GM21619 (cell line): ENCODE data around the gene TAPT1.
"Not testable (repeated sequence)": the region's sequence is repeated elsewhere in the genome, so short reads cannot be mapped to it uniquely, and the experiment has no call there.

Experiments used
- ATAC-seq: cut with Tn5 transposase; IDR thresholded peaks from one replicate; pipeline ENCODE4 v1.9.1; 2021; ENCODE audit not compliant: unreplicated experiment

Gene TAPT1

GRCh38 chr4:16187455-16187854 is 38.8 kb downstream of the TAPT1 start:
- no peak for ATAC-seq

- no peak for ATAC-seq
These were observed 39.3 kb downstream of the TAPT1 start for GRCh38 chr4:16186986-16187385.

GRCh38 chr4:16183604-16184003 is 42.7 kb downstream of the TAPT1 start:
- ATAC-seq: no peak

- ATAC-seq: no peak
These were observed 49.6 kb downstream of the TAPT1 start for GRCh38 chr4:16176621-16177020.

DNA sequence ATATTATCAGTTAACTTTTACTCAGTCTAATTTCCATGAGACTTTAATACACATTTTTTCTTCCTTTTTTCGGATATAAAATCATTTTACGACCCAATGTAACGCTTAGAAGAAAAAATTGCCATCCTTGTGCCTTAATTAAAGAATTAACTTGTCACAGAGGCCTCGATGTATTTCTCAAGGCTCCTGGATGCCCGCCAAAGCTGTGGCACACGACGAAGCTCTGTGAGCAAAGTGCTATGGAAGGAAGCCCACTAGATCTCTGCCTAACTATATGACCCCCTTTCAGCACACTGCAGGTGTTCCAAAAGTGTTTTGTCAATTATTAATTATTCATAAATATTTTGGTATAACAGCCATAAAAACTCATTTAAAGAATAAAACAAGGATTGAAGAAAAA is 54.4 kb downstream of the TAPT1 start:
- no peak for ATAC-seq

DNA sequence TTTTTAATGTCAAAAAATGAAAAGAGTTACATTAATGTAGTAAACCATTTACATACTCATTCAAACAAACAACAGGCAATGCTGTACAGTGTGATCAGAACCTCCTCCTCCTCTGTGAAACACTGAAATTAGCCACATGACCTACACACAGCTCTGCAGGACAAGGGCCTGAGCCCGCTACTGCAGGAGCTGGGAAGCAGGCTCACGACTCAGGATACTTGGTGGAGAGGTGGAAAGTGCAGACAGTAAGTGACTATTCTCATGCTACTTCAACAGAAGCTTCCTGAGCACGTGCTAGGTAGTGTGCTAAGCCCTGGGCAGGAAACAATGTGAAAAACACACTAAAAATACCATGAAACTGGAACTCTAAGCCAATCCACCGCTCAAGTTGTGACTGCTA is 56.8 kb downstream of the TAPT1 start:
- no peak for ATAC-seq

- ATAC-seq: no peak
These were observed 57.4 kb downstream of the TAPT1 start for GRCh38 chr4:16168710-16169388.

DNA sequence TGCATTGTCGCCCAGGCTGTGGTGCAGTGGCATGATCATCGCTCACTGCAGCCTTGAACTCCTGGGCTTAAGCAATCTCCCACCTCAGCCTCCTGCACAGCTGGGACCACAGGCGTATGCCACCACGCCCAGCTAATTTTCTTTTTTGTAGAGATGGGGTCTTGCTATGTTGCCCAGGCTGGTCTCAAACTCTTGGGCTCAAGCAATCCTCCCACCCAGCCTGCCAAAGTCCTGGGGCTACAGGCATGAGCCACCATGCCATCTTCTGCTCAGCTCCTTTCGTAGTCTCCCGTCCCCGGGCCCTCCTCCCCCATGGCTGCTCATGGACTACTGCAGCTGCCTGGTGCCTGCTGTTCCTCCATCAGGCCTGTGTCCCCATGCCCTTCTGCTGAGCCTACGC is 58.1 kb downstream of the TAPT1 start:
- no peak for ATAC-seq

DNA sequence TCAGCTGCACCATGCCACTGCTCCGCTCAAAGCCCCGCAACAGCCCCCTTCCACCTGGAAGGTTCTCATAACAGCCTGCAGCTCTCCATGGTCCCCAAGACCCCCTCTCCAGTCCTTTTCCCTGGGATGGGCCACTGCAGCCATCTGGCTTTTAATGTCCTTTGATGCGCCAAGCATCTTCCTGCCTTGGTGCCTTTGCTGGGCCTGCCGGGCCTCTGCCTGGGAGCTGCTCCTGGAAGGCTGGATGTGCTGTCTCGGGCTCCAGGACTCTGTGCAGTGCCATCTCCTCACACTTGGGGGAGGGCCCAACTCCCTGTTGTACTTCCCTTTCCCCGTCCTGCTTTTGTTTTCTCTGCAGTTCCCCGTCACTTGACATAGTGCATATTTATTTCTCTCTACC is 60.3 kb downstream of the TAPT1 start:
- ATAC-seq: no peak

GRCh38 chr4:16162891-16163290 is 63.4 kb downstream of the TAPT1 start:
- ATAC-seq: no peak

DNA sequence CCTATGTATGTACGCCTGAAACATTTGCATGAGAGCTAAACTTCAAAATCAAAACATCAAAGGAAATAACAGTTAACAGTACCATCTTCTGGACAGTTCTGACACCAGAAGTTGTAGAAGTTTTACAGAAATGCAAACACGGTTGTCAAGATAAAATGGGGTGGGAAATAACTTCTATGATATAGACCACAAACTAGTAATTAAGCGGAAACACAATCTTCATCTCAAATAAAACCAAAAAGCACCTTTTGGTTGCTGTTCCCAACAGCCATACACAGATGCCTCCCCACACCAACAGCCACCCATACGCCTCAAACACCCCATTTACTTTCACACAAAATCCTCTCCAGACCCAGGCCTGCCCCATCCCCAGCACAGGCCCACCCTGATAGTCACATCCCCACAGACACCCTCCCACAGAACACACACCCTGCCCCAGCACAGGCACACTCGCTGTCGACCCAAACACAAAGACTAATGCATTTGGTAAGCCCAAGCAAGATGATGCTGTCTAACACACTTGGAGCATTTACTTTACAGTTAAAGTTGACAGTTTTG is 64.3 kb downstream of the TAPT1 start:
- no peak for ATAC-seq

DNA sequence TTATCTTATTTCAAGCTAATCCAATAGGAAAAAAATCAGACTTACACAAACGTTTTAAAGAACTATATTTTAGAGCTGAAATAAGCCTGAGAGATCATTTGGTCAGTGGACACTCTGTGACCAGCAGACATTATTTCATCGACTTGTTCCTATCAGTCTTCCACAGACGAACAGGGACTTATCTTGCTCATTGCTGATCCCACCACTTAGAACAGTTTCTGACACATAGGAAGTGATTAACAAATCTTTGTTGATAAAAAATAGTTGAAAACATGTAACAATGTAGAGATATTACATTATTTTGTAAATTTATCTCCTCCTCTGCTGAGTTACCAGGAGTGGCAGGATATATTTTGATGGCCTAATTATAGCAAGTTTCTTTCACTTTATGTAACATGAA is 65.8 kb downstream of the TAPT1 start:
- no peak for ATAC-seq

DNA sequence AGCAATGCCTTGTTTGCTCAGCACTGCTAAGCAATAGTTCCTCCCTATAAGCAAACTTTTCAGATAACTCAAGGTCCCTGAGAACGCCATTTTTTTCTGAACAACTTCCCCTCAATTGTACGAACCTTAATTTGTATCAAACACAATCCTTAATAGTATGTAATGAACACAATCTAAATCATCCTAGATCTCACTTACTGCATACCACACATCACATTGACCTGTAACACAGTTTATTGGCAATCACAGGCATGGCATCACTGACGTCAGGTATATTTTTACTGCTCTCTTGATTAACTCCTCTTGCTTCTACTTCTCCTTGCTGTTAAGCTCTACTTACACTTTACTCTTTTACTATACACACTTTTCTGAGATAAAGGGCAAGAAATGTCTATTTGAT is 67.0 kb downstream of the TAPT1 start:
- ATAC-seq: no peak

GRCh38 chr4:16158504-16158852 is 67.8 kb downstream of the TAPT1 start:
- ATAC-seq: no peak

DNA sequence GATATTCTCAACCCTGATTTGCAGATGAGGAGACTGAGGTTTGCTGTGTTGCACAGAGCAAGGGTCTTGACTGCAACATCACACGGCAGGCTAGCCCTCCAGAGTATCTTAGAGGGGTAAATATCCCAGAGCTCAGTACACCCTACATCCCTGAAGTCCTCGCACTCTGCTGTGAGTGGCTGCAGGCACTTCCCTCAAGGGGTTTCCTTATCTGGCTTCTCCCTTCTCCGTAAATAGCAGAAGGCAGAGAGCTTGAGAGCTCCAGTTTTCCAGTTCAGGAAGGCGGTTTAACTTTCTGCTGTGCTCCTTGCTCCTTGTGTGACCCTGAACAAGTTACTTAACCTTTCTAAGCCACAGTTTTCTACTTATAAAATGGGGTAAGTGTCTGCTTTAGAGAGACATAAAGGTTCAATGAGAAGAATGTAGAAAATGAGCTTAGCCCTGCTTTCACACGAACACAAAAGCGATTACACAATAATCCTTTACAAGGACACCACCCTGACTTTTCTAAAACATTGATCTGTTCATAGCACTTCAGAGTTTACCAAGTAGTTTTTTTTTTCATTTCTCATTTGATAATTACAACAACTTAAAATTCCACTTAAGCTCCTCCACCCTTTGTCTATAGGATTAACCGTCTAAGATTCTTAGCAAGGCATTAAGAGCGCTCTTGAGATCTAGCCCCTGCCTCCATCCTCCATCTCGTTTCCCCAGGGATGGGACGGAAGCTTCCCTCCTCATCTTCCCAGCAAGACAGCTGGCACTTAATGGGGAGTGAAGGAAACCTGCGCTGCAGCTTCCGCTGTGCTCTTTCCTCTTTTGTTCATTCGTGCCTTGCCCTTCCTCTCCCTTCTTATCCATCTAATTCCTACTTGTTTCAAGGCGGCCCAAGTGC is 68.4 kb downstream of the TAPT1 start:
- ATAC-seq: no peak

DNA sequence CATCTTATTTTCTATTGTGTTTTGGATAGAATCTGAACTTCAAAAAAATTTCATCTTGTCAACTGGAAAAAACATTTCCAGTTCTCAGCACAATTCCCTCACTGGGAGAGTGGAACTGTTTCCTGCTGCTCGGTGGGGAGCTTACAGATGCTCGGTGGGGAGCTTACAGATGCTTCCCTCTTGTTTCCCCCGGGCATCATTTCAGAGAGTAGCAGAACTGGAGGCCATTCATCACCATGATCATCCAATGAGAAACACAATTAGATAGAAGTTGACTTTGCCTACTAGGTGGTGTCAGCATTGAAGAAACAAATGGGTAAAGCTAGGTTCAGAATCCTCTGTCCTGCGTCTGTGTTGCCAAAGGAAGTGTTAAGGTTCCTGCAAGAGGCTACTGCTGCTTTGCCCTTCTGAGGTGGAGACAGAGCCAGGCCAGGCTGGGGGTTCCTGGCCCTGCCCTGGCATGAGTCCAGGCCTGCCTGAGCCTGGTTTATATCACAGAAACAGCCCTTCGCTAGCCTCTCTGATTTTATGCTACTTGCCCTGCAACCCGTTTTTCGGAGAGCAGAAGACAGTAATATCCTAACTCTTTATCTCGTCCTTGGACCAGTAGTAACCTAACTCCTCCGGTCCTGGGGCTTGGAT is 70.6 kb downstream of the TAPT1 start:
- ATAC-seq: no peak

DNA sequence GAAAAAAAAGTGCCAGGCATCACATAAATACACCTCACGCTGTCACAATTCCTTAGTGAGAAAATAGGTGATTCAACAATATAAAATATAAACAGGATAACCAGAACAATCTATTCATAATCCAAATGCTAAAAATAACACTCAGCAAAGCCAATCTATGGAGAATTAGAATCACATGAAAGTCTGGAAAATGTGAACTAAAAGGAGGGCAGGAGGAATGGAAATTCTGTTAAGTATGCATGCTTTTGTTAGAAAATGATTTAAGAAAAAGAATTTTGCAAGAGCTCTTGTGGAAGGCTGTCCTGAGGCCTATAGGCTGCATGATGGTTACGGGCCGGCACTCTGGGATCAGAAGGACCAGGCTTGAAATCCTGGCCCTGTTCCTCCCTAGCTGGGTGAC is 71.8 kb downstream of the TAPT1 start:
- no peak for ATAC-seq

DNA sequence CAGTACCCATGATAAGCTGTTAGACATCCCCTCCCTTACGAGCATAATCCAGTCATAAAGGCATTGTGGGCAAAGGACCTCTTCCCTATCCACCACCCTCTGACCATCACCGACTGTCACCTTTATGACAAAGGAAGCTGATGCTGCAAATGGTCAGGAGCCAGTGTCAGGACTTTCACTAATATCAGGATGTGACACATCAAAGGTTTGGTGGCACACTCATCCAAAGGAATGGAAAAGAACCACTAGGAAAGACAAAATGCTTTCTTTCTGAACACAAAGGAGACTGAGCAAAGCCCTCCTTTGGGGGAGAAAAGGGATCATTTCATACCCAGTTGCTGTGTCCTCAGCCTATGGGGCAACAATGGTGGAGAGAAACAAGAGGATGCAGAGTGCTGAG is 75.6 kb downstream of the TAPT1 start:
- no peak for ATAC-seq

DNA sequence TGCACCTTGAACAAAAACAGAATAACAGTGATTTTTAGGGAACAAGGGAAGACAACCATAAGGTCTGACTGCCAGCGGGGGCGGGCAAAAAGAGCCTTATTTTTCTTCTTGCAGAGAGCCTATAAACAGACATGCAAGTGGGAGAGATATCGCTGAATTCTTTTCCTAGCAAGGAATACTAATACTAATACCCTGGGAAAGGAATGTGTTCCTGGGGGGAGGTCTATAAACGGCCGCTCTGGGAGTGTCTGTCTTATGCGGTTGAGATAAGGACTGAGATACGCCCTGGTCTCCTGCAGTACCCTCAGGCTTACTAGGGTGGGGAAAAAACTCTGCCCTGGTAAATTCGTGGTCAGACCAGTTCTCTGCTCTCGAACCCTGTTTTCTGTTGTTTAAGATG is 81.4 kb downstream of the TAPT1 start:
- ATAC-seq: not testable (repeated sequence)

DNA sequence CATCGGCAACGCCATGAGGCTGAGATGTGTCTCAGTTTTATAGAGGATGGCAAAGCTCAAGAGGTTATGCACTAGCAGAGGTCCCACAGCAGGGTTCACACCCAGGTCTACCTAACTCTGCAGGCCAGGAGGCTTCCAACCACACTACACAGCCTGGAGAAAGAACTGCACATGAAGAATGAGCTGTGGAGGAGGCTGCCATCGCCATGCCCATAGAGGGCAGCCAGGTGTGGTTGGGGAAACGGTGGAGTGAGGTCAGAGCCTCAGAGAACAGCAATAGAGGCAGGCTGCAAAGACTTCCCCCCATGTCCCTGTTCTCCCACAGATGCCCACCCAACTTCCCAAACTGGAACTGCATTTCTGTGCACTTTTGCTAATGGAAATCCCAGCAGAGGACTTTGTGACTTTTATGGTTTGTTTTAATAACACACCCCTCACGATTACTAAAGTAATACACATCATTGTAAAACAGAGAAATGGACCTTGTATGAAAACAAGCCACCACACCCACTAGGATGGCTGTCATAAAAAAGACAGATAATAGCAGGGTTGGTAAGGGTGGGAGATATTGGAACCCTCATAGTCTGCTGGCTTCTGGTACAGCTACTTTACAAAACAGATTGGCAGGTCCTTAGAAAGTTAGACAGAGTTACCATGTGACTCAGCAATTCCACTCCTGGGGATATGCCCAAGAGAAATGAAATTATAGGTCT is 83.5 kb downstream of the TAPT1 start:
- ATAC-seq: no peak

GRCh38 chr4:16140879-16141249 is 85.4 kb downstream of the TAPT1 start:
- no peak for ATAC-seq
